H9 (cell line): ENCODE results near the gene PFKP. TPM values are rescaled to one million over a fixed set of nuclear protein-coding genes. Genes with fewer than 3 reads are reported as not detected.
A peak's percentile ranks its signal among the peaks of the same experiment; 100 is the strongest.

ENCODE experiments used
- DNase-seq: peaks from one replicate; pipeline ENCODE4 v3.0.0-alpha.2; 2017
- H2AFZ ChIP-seq: one replicate; pipeline ENCODE4 v1.6.1; 2013; ENCODE audit warnings: mild to moderate bottlenecking, low read length, control low read depth, moderate library complexity
- H2AK5ac ChIP-seq: 2 replicates; pipeline ENCODE4 v1.6.1; 2013; ENCODE audit warnings: low read length, control low read depth, mixed read lengths; ENCODE audit not compliant: insufficient read length
- H2BK120ac ChIP-seq: one replicate; pipeline ENCODE4 v1.6.1; 2013; ENCODE audit warnings: low read depth, mild to moderate bottlenecking, low read length, control low read depth, inconsistent platforms; ENCODE audit not compliant: poor library complexity, severe bottlenecking
- H2BK12ac ChIP-seq: 2 replicates; pipeline ENCODE4 v1.6.1; 2013; ENCODE audit warnings: low read length, control low read depth, mixed read lengths, low read depth; ENCODE audit not compliant: insufficient read length
- H2BK15ac ChIP-seq: 2 replicates; pipeline ENCODE4 v1.6.1; 2013; ENCODE audit warnings: low read depth, low read length, control low read depth
- H2BK20ac ChIP-seq: one replicate; pipeline ENCODE4 v1.6.1; 2013; ENCODE audit warnings: low read depth, mild to moderate bottlenecking, low read length, control low read depth, inconsistent platforms; ENCODE audit not compliant: poor library complexity, severe bottlenecking
- H2BK5ac ChIP-seq: 2 replicates; pipeline ENCODE4 v1.6.1; 2013; ENCODE audit warnings: low read length, control low read depth, mixed read lengths; ENCODE audit not compliant: insufficient read length
- H3K14ac ChIP-seq: 2 replicates; pipeline ENCODE4 v1.6.1; 2013; ENCODE audit warnings: low read length, control low read depth; ENCODE audit not compliant: insufficient read depth
- H3K18ac ChIP-seq: 2 replicates; pipeline ENCODE4 v1.6.1; 2013; ENCODE audit warnings: low read depth, mild to moderate bottlenecking, mixed read lengths, low read length, control low read depth; ENCODE audit not compliant: insufficient read length
- H3K23ac ChIP-seq: 2 replicates; pipeline ENCODE4 v1.6.1; 2013; ENCODE audit warnings: low read length, control low read depth, mixed read lengths, low read depth; ENCODE audit not compliant: insufficient read length
- H3K23me2 ChIP-seq: 2 replicates; pipeline ENCODE4 v1.6.1; 2013; ENCODE audit warnings: low read depth, mild to moderate bottlenecking, mixed read lengths, low read length, control low read depth; ENCODE audit not compliant: insufficient read length, poor library complexity, severe bottlenecking
- H3K27ac ChIP-seq: 2 replicates; pipeline ENCODE4 v1.5.1; 2013; ENCODE audit warnings: low read length, control low read depth, mixed read lengths, low read depth; ENCODE audit not compliant: insufficient read length
- H3K27me3 ChIP-seq: 2 replicates; pipeline ENCODE4 v1.6.1; 2013; ENCODE audit warnings: low read length, control low read depth, inconsistent platforms; ENCODE audit not compliant: insufficient read depth
- H3K4ac ChIP-seq: 2 replicates; pipeline ENCODE4 v1.6.1; 2013; ENCODE audit warnings: low read depth, mild to moderate bottlenecking, control low read depth, inconsistent platforms, low read length, moderate library complexity
- H3K4me1 ChIP-seq: 2 replicates; pipeline ENCODE4 v1.6.1; 2013; ENCODE audit warnings: low read length, control low read depth, inconsistent platforms; ENCODE audit not compliant: insufficient read depth
- H3K4me2 ChIP-seq: 2 replicates; pipeline ENCODE4 v1.6.1; 2013; ENCODE audit warnings: low read length, control low read depth, mixed read lengths; ENCODE audit not compliant: insufficient read length, insufficient read depth
- H3K56ac ChIP-seq: 2 replicates; pipeline ENCODE4 v1.6.1; 2013; ENCODE audit warnings: low read depth, mild to moderate bottlenecking, mixed read lengths, low read length, control low read depth; ENCODE audit not compliant: insufficient read length
- H3K79me1 ChIP-seq: 2 replicates; pipeline ENCODE4 v1.6.1; 2013; ENCODE audit warnings: low read depth, mild to moderate bottlenecking, moderate library complexity, low read length, control low read depth, inconsistent platforms; ENCODE audit not compliant: insufficient read depth, poor library complexity, severe bottlenecking
- H3K79me2 ChIP-seq: 2 replicates; pipeline ENCODE4 v1.6.1; 2013; ENCODE audit warnings: low read length, control low read depth, inconsistent platforms; ENCODE audit not compliant: insufficient read depth
- H3K9ac ChIP-seq: 2 replicates; pipeline ENCODE4 v1.6.1; 2013; ENCODE audit warnings: low read length, control low read depth, mixed read lengths; ENCODE audit not compliant: insufficient read length; ENCODE audit errors: extremely low read depth
- H3K9me3 ChIP-seq: one replicate; pipeline ENCODE4 v1.6.1; 2013; ENCODE audit warnings: low read depth, low read length, inconsistent platforms; ENCODE audit not compliant: control insufficient read depth
- H3T11ph ChIP-seq: one replicate; pipeline ENCODE4 v1.6.1; 2013; ENCODE audit warnings: mild to moderate bottlenecking, low read length, control low read depth, inconsistent platforms
- H4K20me1 ChIP-seq: one replicate; pipeline ENCODE4 v1.6.1; 2013; ENCODE audit not compliant: control insufficient read depth, insufficient read length, insufficient read depth
- H4K5ac ChIP-seq: 2 replicates; pipeline ENCODE4 v1.6.1; 2013; ENCODE audit warnings: low read depth, mild to moderate bottlenecking, mixed read lengths, low read length, control low read depth; ENCODE audit not compliant: insufficient read length
- H4K8ac ChIP-seq: replicated peaks from 2 replicates; pipeline ENCODE4 v1.6.1; 2013; ENCODE audit warnings: low read length, control low read depth, mixed read lengths, low read depth; ENCODE audit not compliant: insufficient read length
- H4K91ac ChIP-seq: 2 replicates; pipeline ENCODE4 v1.6.1; 2013; ENCODE audit warnings: low read depth, mild to moderate bottlenecking, moderate library complexity, mixed read lengths, low read length, control low read depth; ENCODE audit not compliant: insufficient read length
- H3K27ac Mint-ChIP-seq, 3 experiments: 2 replicates in 2 of 3; 3 replicates in 1 of 3; pipeline ENCODE4 v1.8.0; 2020 to 2021; ENCODE audit warnings: mixed read lengths in 3 of 3, mild to moderate bottlenecking in 1 of 3, moderate library complexity in 1 of 3
- H3K27me3 Mint-ChIP-seq: 2 replicates; pipeline ENCODE4 v1.8.0; 2021; ENCODE audit warnings: low read depth, mild to moderate bottlenecking, moderate library complexity, mixed read lengths
- H3K36me3 Mint-ChIP-seq, 3 experiments: 2 replicates in 2 of 3; 3 replicates in 1 of 3; pipeline ENCODE4 v1.8.0; 2020 to 2021; ENCODE audit warnings: low read depth in 3 of 3, mixed read lengths in 3 of 3; ENCODE audit not compliant: insufficient read depth in 1 of 3
- H3K4me1 Mint-ChIP-seq, 2 experiments: 2 replicates each; pipeline ENCODE4 v1.8.0; 2020; ENCODE audit warnings: mixed read lengths in 2 of 2
- H3K4me3 Mint-ChIP-seq, 2 experiments: 2 replicates in 1 of 2; 3 replicates in 1 of 2; pipeline ENCODE4 v1.8.0; 2020 to 2021; ENCODE audit warnings: mild to moderate bottlenecking in 2 of 2, mixed read lengths in 2 of 2, moderate library complexity in 1 of 2
- H3K9me3 Mint-ChIP-seq, 2 experiments: 2 replicates in 1 of 2; 3 replicates in 1 of 2; pipeline ENCODE4 v1.8.0; 2020; ENCODE audit warnings: mild to moderate bottlenecking in 2 of 2, mixed read lengths in 2 of 2, moderate library complexity in 1 of 2
- WGBS: extraction: QIAGEN DNeasy Blood & Tissue Kit; methylation state at CpG from one replicate; pipeline ENCODE4 v1.1.7; 2013; ENCODE audit warnings: missing lambda C conversion rate, low lambda C conversion rate, mixed read lengths; ENCODE audit not compliant: insufficient read length; ENCODE audit errors: extremely low coverage; 5-methylcytosine and 5-hydroxymethylcytosine counted together
- total RNA-seq: library from RNA; stranded (reverse); gene quantifications from 2 replicates; pipeline ENCODE4 v1.2.1, GENCODE V29; 2021
- TF ChIP-seq, protein P1 (sequence below): fragments of 200-600 bp; sonication (generic); conservative IDR thresholded peaks from 3 replicates; pipeline ENCODE4 v1.8.0; 2021; ENCODE audit warnings: antibody characterized with exemption, mild to moderate bottlenecking

The PFKP gene
- total RNA-seq, 1 experiment from 2014 or later: 145 TPM

DNA sequence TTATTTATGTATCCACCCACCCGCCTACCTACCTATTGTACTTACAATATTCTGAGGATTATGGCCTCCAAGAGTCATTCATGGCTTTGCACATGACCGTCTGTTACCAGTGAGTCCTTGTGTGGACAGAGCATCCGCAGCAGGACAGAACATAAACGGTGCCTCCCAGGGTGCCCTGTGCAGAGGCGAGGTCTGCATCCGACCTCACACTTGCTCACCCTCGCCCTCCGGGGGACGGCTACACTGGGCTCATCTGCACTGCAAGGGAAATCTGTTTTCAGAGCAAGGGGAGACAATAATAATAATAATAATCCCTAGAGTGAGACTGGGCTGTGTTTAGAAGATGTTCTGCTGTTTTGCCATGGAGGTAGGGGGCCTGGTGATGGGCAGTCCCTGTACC lies 29.8 kb downstream of the PFKP start:
- Histone ChIP-seq H3K14ac (peak overlapping the region; percentile 52; the same call in 1 of the 2 replicates), H3K9me3 (no peaks in the 10 kb centered on the region), H2AFZ (no peak overlapping the region), H3K23ac (no peak overlapping the region), H3K4me1 (peaks cover 5% of the 10 kb centered on the region; the same call in 1 of the 2 replicates), H4K20me1 (peaks cover 2% of the 10 kb centered on the region), H3K79me2 (peaks cover 5% of the 10 kb centered on the region; the same call in 1 of the 2 replicates), H3K18ac (no peak overlapping the region), H4K5ac (no peak overlapping the region), H2AK5ac (no peak overlapping the region), H2BK120ac (no peak overlapping the region), H4K8ac (no peak overlapping the region), H3K27ac (no peak overlapping the region), H3K23me2 (no peaks in the 10 kb centered on the region), H2BK12ac (no peak overlapping the region), H3K56ac (no peak overlapping the region), H2BK20ac (no peak overlapping the region), H3T11ph (no peak overlapping the region), H2BK5ac (no peak overlapping the region), H3K79me1 (peaks cover 6% of the 10 kb centered on the region), H4K91ac (no peak overlapping the region), H3K9ac (no peak overlapping the region), H3K4ac (no peak overlapping the region), H3K4me2 (no peak overlapping the region), H3K27me3 (no peaks in the 10 kb centered on the region), H2BK15ac (no peak overlapping the region)
- H3K27me3 Mint-ChIP-seq: no peaks in the 10 kb centered on the region; the same call in 1 of the 2 replicates
- H3K4me1 Mint-ChIP-seq: peaks cover 19 to 37% of the 10 kb centered on the region in 2 experiments
- peaks cover 25 to 47% (median 46%) of the 10 kb centered on the region in 3 experiments for H3K36me3 Mint-ChIP-seq
- H3K27ac Mint-ChIP-seq: peak overlapping the region in 2 of 3 experiments; percentile 62 to 71; a peak in 3 of 7 replicates
- TF ChIP-seq, protein P1, sequence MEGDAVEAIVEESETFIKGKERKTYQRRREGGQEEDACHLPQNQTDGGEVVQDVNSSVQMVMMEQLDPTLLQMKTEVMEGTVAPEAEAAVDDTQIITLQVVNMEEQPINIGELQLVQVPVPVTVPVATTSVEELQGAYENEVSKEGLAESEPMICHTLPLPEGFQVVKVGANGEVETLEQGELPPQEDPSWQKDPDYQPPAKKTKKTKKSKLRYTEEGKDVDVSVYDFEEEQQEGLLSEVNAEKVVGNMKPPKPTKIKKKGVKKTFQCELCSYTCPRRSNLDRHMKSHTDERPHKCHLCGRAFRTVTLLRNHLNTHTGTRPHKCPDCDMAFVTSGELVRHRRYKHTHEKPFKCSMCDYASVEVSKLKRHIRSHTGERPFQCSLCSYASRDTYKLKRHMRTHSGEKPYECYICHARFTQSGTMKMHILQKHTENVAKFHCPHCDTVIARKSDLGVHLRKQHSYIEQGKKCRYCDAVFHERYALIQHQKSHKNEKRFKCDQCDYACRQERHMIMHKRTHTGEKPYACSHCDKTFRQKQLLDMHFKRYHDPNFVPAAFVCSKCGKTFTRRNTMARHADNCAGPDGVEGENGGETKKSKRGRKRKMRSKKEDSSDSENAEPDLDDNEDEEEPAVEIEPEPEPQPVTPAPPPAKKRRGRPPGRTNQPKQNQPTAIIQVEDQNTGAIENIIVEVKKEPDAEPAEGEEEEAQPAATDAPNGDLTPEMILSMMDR: 0 out of 3 replicates have a peak, but pooled peaks have one; percentile 12
- H3K4me3 Mint-ChIP-seq: no peak overlapping the region
- H3K9me3 Mint-ChIP-seq: no peaks in the 10 kb centered on the region
- DNase-seq: no peak
- no CpG with 5 or more reads among the region's 9 CpGs for WGBS
